ENCODE measurements around the gene SMURF2. TPM values are rescaled to one million over a fixed set of nuclear protein-coding genes. Genes with fewer than 3 reads are reported as not detected.
A peak's percentile ranks its signal among the peaks of the same experiment; 100 is the strongest.
"Not testable (repeated sequence)": the region's sequence is repeated elsewhere in the genome, so short reads cannot be mapped to it uniquely, and the experiment has no call there.

Gene SMURF2
- total RNA-seq, 2 experiments from 2014 or later = 11.5 to 12.1 TPM

DNA sequence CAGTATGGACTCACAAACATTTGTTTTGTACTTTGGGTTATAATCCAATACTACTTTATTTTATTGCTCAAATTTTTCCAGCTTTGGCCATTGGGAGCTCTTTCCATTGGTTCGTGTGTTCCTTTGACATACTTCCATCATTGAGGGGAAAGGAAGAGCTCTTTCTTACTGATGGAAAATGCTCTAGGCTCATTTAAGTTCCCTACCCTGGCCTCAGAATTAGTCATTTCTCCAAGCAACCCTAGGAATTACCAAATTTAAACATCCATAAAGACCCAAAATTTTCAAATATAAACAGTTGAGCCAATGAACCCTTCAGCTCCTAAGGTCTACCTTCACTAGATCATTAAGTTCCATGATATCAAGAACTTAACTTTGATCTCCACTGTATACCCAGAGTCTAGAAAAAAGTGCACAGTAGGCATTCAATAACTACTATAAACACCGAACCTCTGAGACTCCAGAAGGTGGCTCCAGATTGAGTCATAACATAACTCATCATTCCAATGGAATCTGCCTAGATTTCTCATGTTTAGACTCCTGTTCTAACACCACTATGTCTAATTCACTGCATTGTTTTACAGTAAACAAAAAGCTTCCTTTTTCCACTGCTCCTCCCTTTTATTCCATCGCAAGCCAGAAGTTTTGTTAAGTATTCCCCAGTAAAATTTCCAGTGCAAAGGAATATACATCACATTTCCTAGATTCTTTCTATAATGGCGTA is 39.0 kb downstream of the SMURF2 start:
- H3K27me3 Mint-ChIP-seq = no peaks in the 10 kb centered on the region
- ChIA-PET CTCF (interaction anchor here (1.0 to 1.2 kb wide), 3 partner anchors 8 to 132 kb away, joined by 3 to 4 read pairs (median 3); no protein-coding TSS in a partner anchor), POLR2A (no interaction called here)
- DNase-seq = no peak
- intact Hi-C loops (cut with micrococcal nuclease) = no loop called here
- no peaks in the 10 kb centered on the region for H3K36me3 Mint-ChIP-seq
- no peaks in the 10 kb centered on the region for H3K9me3 Mint-ChIP-seq
- H3K4me1 Mint-ChIP-seq (ENCODE audit: low read depth) = peaks cover 28% of the 10 kb centered on the region
- H3K4me3 Mint-ChIP-seq = no peak overlapping the region
- H3K27ac Mint-ChIP-seq = no peak overlapping the region

GRCh38 chr17:64621772-64622171 is 40.3 kb downstream of the SMURF2 start:
- H3K27me3 Mint-ChIP-seq = no peaks in the 10 kb centered on the region
- ChIA-PET POLR2A (no interaction called here), CTCF (no interaction called here)
- no peaks in the 10 kb centered on the region for H3K9me3 Mint-ChIP-seq
- DNase-seq = no peak
- H3K27ac Mint-ChIP-seq = no peak overlapping the region
- intact Hi-C loops (cut with micrococcal nuclease) = no loop called here
- no peak overlapping the region for H3K4me3 Mint-ChIP-seq
- H3K4me1 Mint-ChIP-seq (ENCODE audit: low read depth) = peaks cover 21% of the 10 kb centered on the region
- no peaks in the 10 kb centered on the region for H3K36me3 Mint-ChIP-seq

DNA sequence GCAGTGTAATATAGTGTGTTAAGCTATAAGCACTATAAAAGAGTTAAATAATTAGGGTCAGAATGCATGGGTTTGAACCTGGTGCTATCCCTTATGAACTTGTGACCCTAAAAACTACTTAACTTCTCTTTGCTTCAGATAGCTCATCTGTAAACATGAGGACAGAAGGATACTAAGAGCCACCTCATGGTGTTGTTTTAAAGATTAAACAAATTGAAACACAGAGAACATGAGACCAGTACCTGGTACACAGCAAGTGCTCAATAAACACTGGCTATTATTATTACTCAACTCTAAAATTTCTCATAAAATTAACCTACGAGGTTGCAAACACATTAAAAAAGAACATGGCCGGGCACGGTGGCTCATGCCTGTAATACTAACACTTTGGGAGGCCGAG is 43.3 kb downstream of the SMURF2 start:
- DNase-seq = no peak
- intact Hi-C loops (cut with micrococcal nuclease) = no loop called here
- ChIA-PET CTCF (no interaction called here), POLR2A (no interaction called here)
- H3K27me3 Mint-ChIP-seq = no peaks in the 10 kb centered on the region
- H3K9me3 Mint-ChIP-seq = no peaks in the 10 kb centered on the region
- H3K27ac Mint-ChIP-seq = no peak overlapping the region
- H3K36me3 Mint-ChIP-seq = no peaks in the 10 kb centered on the region
- peaks cover 23% of the 10 kb centered on the region for H3K4me1 Mint-ChIP-seq (ENCODE audit: low read depth)
- H3K4me3 Mint-ChIP-seq = no peak overlapping the region

GRCh38 chr17:64617125-64617780 is 44.9 kb downstream of the SMURF2 start:
- Mint-ChIP-seq H3K4me3 (no peak overlapping the region), H3K27ac (no peak overlapping the region), H3K36me3 (no peaks in the 10 kb centered on the region), H3K9me3 (no peaks in the 10 kb centered on the region), H3K4me1 (ENCODE audit: low read depth) (peaks cover 24% of the 10 kb centered on the region), H3K27me3 (no peaks in the 10 kb centered on the region)
- intact Hi-C loops (cut with micrococcal nuclease) = no loop called here
- ChIA-PET POLR2A (interaction anchor here (0.6 kb wide), 1 partner anchor 45 kb away, joined by 4 read pairs; no protein-coding TSS in a partner anchor), CTCF (no interaction called here)
- no peak for DNase-seq

- H3K36me3 Mint-ChIP-seq = no peaks in the 10 kb centered on the region
- POLR2A ChIA-PET = no interaction called here
- intact Hi-C loops (cut with micrococcal nuclease) = loop anchor here (2.0 kb wide), 1 partner anchor 20 kb away; no protein-coding TSS in a partner anchor
- DNase-seq = no peak
- CTCF ChIA-PET = interaction anchor here (0.9 to 1.5 kb wide), 3 partner anchors 8 to 309 kb away, joined by 3 read pairs; no protein-coding TSS in a partner anchor
- H3K27ac Mint-ChIP-seq = no peak overlapping the region
- no peak overlapping the region for H3K4me3 Mint-ChIP-seq
- H3K4me1 Mint-ChIP-seq (ENCODE audit: low read depth) = peaks cover 24% of the 10 kb centered on the region
- no peaks in the 10 kb centered on the region for H3K27me3 Mint-ChIP-seq
- no peaks in the 10 kb centered on the region for H3K9me3 Mint-ChIP-seq
Observed at GRCh38 chr17:64615028-64615677, 47.0 kb downstream of the SMURF2 start.

- no peak for DNase-seq
- Mint-ChIP-seq H3K27me3 (no peaks in the 10 kb centered on the region), H3K27ac (no peak overlapping the region), H3K9me3 (no peaks in the 10 kb centered on the region), H3K4me1 (ENCODE audit: low read depth) (peaks cover 26% of the 10 kb centered on the region), H3K36me3 (no peaks in the 10 kb centered on the region), H3K4me3 (no peak overlapping the region)
- intact Hi-C loops (cut with micrococcal nuclease) = loop anchor here (2.0 kb wide), 1 partner anchor 20 kb away; no protein-coding TSS in a partner anchor
- ChIA-PET CTCF (interaction anchor here (0.9 to 1.5 kb wide), 3 partner anchors 9 to 308 kb away, joined by 3 read pairs; no protein-coding TSS in a partner anchor), POLR2A (no interaction called here)
Observed at GRCh38 chr17:64614266-64615027, 47.7 kb downstream of the SMURF2 start.

DNA sequence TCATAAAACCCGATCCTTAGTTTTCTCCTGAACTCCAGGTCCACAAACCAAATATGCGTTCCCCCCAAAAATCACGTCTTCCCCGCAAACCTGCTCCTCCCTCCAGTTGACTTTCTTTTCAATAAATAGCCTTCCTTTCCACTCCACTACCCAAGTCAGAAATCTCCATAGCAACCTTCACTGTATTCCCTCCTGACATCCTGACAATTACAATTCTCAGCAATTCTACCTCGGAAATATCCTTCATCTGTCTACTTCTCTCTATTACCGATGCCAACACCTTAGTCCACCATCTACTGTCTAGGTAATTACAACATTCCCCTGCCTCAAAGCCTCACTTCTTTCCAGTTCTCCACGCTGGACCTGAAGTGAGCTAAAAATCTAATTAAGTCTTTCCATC is 50.7 kb downstream of the SMURF2 start:
- H3K9me3 Mint-ChIP-seq = no peaks in the 10 kb centered on the region
- H3K27ac Mint-ChIP-seq = no peak overlapping the region
- H3K27me3 Mint-ChIP-seq = no peaks in the 10 kb centered on the region
- ChIA-PET POLR2A (no interaction called here), CTCF (interaction anchor here (0.8 kb wide), 1 partner anchor 38 kb away, joined by 3 read pairs; no protein-coding TSS in a partner anchor)
- intact Hi-C loops (cut with micrococcal nuclease) = no loop called here
- H3K4me1 Mint-ChIP-seq (ENCODE audit: low read depth) = peaks cover 38% of the 10 kb centered on the region
- no peaks in the 10 kb centered on the region for H3K36me3 Mint-ChIP-seq
- no peak overlapping the region for H3K4me3 Mint-ChIP-seq
- no peak for DNase-seq

DNA sequence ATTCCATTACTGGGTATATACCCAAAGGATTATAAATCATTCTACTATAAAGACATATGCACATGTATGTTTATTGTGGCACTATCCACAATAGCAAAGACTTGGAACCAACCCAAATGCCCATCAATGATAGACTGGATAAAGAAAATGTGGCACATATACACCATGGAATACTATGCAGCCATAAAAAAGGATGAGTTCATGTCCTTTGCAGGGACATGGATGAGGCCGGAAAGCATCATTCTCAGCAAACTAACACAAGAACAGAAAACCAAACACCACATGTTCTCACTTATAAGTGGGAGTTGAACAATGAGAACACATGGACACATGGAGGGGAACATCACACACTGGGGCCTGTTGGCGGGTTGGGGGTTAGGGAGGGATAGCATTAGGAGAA is 51.9 kb downstream of the SMURF2 start:
- CTCF ChIA-PET; H3K27me3 Mint-ChIP-seq; H3K36me3 Mint-ChIP-seq; H3K27ac Mint-ChIP-seq; DNase-seq; POLR2A ChIA-PET; intact Hi-C loops (cut with micrococcal nuclease); H3K9me3 Mint-ChIP-seq; H3K4me3 Mint-ChIP-seq: not testable (repeated sequence)
- H3K4me1 Mint-ChIP-seq (ENCODE audit: low read depth) = peaks cover 43% of the 10 kb centered on the region

DNA sequence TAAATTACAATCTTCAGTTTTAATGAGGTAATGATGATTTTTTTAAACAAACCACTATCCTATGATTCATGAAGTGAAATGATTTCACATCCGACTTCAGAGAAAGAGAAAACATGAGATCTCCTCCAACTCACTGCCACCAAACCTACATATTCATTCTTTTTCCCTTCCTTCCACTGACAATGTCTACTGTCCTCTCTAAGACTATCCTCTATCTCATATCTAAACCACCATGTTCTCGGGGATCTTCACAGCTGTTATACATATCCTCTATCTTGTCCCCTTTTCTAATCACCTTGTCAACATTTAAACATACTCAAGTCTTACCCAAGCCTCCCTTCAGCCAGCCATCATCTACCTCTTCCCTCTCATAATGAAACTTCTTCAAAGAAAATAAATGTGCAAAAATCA is 53.5 kb downstream of the SMURF2 start:
- H3K36me3 Mint-ChIP-seq = no peaks in the 10 kb centered on the region
- peak overlapping the region; percentile 78 for H3K27ac Mint-ChIP-seq
- no peaks in the 10 kb centered on the region for H3K27me3 Mint-ChIP-seq
- intact Hi-C loops (cut with micrococcal nuclease) = loop anchor here (1.0 to 5.0 kb wide), 3 partner anchors 20 to 39 kb away; no protein-coding TSS in a partner anchor
- DNase-seq = no peak
- H3K4me1 Mint-ChIP-seq (ENCODE audit: low read depth) = peaks cover 34% of the 10 kb centered on the region
- POLR2A ChIA-PET = no interaction called here
- no peaks in the 10 kb centered on the region for H3K9me3 Mint-ChIP-seq
- H3K4me3 Mint-ChIP-seq = peak overlapping the region; percentile 28
- CTCF ChIA-PET = no interaction called here

- Mint-ChIP-seq H3K27me3 (no peaks in the 10 kb centered on the region), H3K27ac (peak overlapping the region; percentile 78), H3K36me3 (no peaks in the 10 kb centered on the region), H3K4me3 (no peak overlapping the region), H3K9me3 (no peaks in the 10 kb centered on the region), H3K4me1 (ENCODE audit: low read depth) (peaks cover 29% of the 10 kb centered on the region)
- ChIA-PET POLR2A (no interaction called here), CTCF (no interaction called here)
- intact Hi-C loops (cut with micrococcal nuclease) = loop anchor here (1.0 to 5.0 kb wide), 3 partner anchors 20 to 39 kb away; no protein-coding TSS in a partner anchor
- no peak for DNase-seq
Observed at GRCh38 chr17:64607862-64608565, 54.1 kb downstream of the SMURF2 start.

DNA sequence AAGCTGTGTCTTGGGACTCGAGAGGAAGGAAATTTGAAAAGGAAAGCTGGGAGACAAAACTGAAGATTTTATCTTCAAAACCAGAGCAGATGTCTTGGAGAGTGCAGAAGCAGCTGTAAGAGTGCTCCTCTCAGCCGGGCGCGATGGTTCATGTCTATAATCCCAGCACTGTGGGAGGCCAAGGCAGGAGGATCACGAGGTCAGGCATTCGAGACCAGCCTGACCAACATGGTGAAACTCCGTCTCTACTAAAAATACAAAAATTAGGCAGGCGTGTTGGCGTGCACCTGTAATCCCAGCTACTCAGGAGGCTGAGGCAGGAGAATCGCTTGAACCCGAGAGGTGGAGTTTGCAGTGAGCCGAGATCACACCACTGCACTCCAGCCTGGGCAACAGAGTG is 57.6 kb downstream of the SMURF2 start:
- CTCF ChIA-PET = interaction anchor here (1.0 to 1.8 kb wide), 2 partner anchors 57 to 185 kb away, joined by 3 to 5 read pairs; no protein-coding TSS in a partner anchor
- peaks cover 32% of the 10 kb centered on the region for H3K4me1 Mint-ChIP-seq (ENCODE audit: low read depth)
- H3K9me3 Mint-ChIP-seq; H3K27ac Mint-ChIP-seq; DNase-seq; H3K27me3 Mint-ChIP-seq; POLR2A ChIA-PET; H3K4me3 Mint-ChIP-seq; intact Hi-C loops (cut with micrococcal nuclease); H3K36me3 Mint-ChIP-seq: not testable (repeated sequence)

Measured in activated CD4-positive, alpha-beta memory T cell treated with anti-CD3 and anti-CD28 coated beads for 36 hours (primary cell).